HepG2 (cell line): ENCODE measurements around the gene HAPLN3. TPM values are rescaled to one million over a fixed set of nuclear protein-coding genes. Genes with fewer than 3 reads are reported as not detected.

Source experiments
- ATAC-seq: fragments of 200-7000 bp; cut with Tn5 transposase; 3 replicates; pipeline ENCODE4 v1.9.1; 2020; ENCODE audit warnings: mild to moderate bottlenecking, moderate library complexity
- BruUV-seq: library from RNA; stranded (reverse); fragments of 400-500 nt; replicated peaks from 2 replicates; lab custom pipeline; 2021; lab: Mats Ljungman, UMichigan
- CTCF ChIA-PET: fragments of 300-600 bp; formaldehyde crosslinking; extraction: SDS; loops from one replicate; lab custom pipeline; 2021; ENCODE audit warnings: low total read pairs, inconsistent platforms, low intra/inter-chr PET ratio; lab: Yijun Ruan, JAX
- POLR2A ChIA-PET: fragments of 350-600 bp; sonication (Branson Sonifier 250); formaldehyde crosslinking; loops from one replicate; lab custom pipeline; 2020; ENCODE audit warnings: antibody characterized with exemption, inconsistent platforms; lab: Yijun Ruan, JAX
- DNase-seq: peaks from one replicate; pipeline ENCODE4 v3.0.0-alpha.2; 2015; ENCODE audit warnings: low spot score
- FAIRE-seq: peaks from 3 replicates; lab custom pipeline; 2011; peaks lifted over from hg19 to GRCh38; lab: Jason Lieb, UNC
- H2AFZ ChIP-seq: one replicate; pipeline ENCODE4 v1.6.1; 2011; ENCODE audit warnings: low read length, inconsistent platforms
- H3K27ac ChIP-seq: fragments of 300-600 bp; 3 replicates; pipeline ENCODE4 v1.8.0; 2011; ENCODE audit warnings: mixed run types, mild to moderate bottlenecking, mixed read lengths, low read length, inconsistent platforms; ENCODE audit not compliant: insufficient read depth; ENCODE audit errors: extremely low read length
- H3K27me3 ChIP-seq, 2 experiments: fragments of 200-600 bp in 1 of 2; 2 replicates in 1 of 2; 3 replicates in 1 of 2; pipeline versions ENCODE4 v1.6.0 to v1.8.0; 2011; ENCODE audit warnings: low read length in 2 of 2, mild to moderate bottlenecking in 2 of 2, moderate library complexity in 2 of 2, inconsistent platforms in 1 of 2; ENCODE audit not compliant: insufficient read depth in 2 of 2, control insufficient read depth in 1 of 2
- H3K36me3 ChIP-seq, 2 experiments: fragments of 200-600 bp in 1 of 2; replicated peaks in 1 of 2; 2 replicates in 1 of 2; 3 replicates in 1 of 2; pipeline versions ENCODE4 v1.5.1 to v1.8.0; 2011; ENCODE audit warnings: low read length in 2 of 2, inconsistent platforms in 1 of 2; ENCODE audit not compliant: insufficient read depth in 2 of 2, control insufficient read depth in 1 of 2
- H3K4me1 ChIP-seq: 2 replicates; pipeline ENCODE4 v1.5.1; 2012; ENCODE audit warnings: low read length, inconsistent platforms; ENCODE audit not compliant: insufficient read depth
- H3K4me2 ChIP-seq: 2 replicates; pipeline ENCODE4 v1.6.0; 2011; ENCODE audit warnings: low read depth, low read length, inconsistent platforms
- H3K4me3 ChIP-seq, 3 experiments: fragments of 200-600 bp in 1 of 3; sonication (generic), shearing (Covaris generic) in 1 of 3; replicated peaks in 1 of 3; 2 replicates each; pipeline ENCODE4 v1.5.1; 2011 to 2016; ENCODE audit warnings: low read length in 3 of 3, inconsistent platforms in 2 of 3, low read depth in 2 of 3, mild to moderate bottlenecking in 2 of 3, control low read depth in 1 of 3, mixed read lengths in 1 of 3; ENCODE audit not compliant: insufficient read depth in 1 of 3
- H3K79me2 ChIP-seq: one replicate; pipeline ENCODE4 v1.6.1; 2011; ENCODE audit warnings: low read length, inconsistent platforms; ENCODE audit not compliant: insufficient read depth
- H3K9ac ChIP-seq: 2 replicates; pipeline ENCODE4 v1.6.0; 2011; ENCODE audit warnings: mild to moderate bottlenecking, low read depth, low read length, inconsistent platforms; ENCODE audit not compliant: insufficient read depth
- H3K9me3 ChIP-seq: 2 replicates; pipeline ENCODE4 v1.5.1; 2012; ENCODE audit warnings: mild to moderate bottlenecking, low read length
- H4K20me1 ChIP-seq: 2 replicates; pipeline ENCODE4 v1.6.0; 2011; ENCODE audit warnings: inconsistent platforms, mild to moderate bottlenecking, low read length, moderate library complexity; ENCODE audit not compliant: insufficient read depth
- FOXA1 ChIP-seq, 2 experiments: fragments of 450-650 bp in 1 of 2; sonication (generic) in 1 of 2; formaldehyde crosslinking in 1 of 2; IDR thresholded peaks; 2 replicates each; pipeline versions ENCODE4 v1.4.0 to v1.6.1; 2016 to 2020; ENCODE audit warnings: missing genetic modification reagents in 1 of 2
- JDP2 ChIP-seq: sonication (generic); formaldehyde crosslinking; IDR thresholded peaks from 2 replicates; pipeline ENCODE4 v1.8.1; 2022; ENCODE audit warnings: missing genetic modification reagents, borderline replicate concordance
- KMT2B ChIP-seq: IDR thresholded peaks from 2 replicates; pipeline ENCODE4 v1.6.1; 2016; ENCODE audit warnings: missing genetic modification reagents, missing compliant biosample characterization
- SNAPC2 ChIP-seq: sonication (generic); formaldehyde crosslinking; IDR thresholded peaks from 2 replicates; pipeline ENCODE4 v1.8.1; 2022; ENCODE audit warnings: mild to moderate bottlenecking, missing genetic modification reagents
- THYN1 ChIP-seq: sonication (generic); formaldehyde crosslinking; IDR thresholded peaks from 2 replicates; pipeline ENCODE4 v1.8.1; 2023; ENCODE audit warnings: low read depth, mild to moderate bottlenecking, moderate library complexity, missing genetic modification reagents, borderline replicate concordance
- ZBTB21 ChIP-seq: sonication (generic); formaldehyde crosslinking; IDR thresholded peaks from 2 replicates; pipeline ENCODE4 v1.4.0; 2020; ENCODE audit warnings: missing genetic modification reagents
- ZKSCAN8 ChIP-seq: IDR thresholded peaks from 2 replicates; pipeline ENCODE4 v1.6.1; 2016; ENCODE audit warnings: borderline replicate concordance, missing genetic modification reagents, missing compliant biosample characterization
- ZNF326 ChIP-seq: sonication (generic); formaldehyde crosslinking; IDR thresholded peaks from 2 replicates; pipeline ENCODE4 v1.4.0; 2020; ENCODE audit warnings: missing genetic modification reagents, borderline replicate concordance
- ZNF333 ChIP-seq: sonication (generic); formaldehyde crosslinking; IDR thresholded peaks from 2 replicates; pipeline ENCODE4 v1.4.0; 2020; ENCODE audit warnings: mild to moderate bottlenecking, missing genetic modification reagents, borderline replicate concordance
- WGBS: methylation state at CpG from one replicate; pipeline ENCODE4 v1.1.6; 2017; ENCODE audit warnings: low lambda C conversion rate; 5-methylcytosine and 5-hydroxymethylcytosine counted together
- in situ Hi-C: cut with HindIII; loops from 2 replicates; pipeline ENCODE4 v1.10.0; 2017; ENCODE audit warnings: low pct_unique_long_range_greater_than_20kb; ENCODE audit not compliant: extremely low pct_ligation_motif_present
- intact Hi-C: fragments of 100-400 bp; cut with micrococcal nuclease; formaldehyde crosslinking; loops from one replicate; pipeline ENCODE4 v1.10.0; 2022; ENCODE audit not compliant: unreplicated experiment
- polyA plus RNA-seq, 8 experiments: library from polyadenylated mRNA; depleted of rRNA in 3 of 8; stranded (reverse) in 7 of 8; unstranded in 1 of 8; fragments of >200 nt; fragmentation: Illumina TruSeq in 4 of 8; extraction: Trizol in 4 of 8; gene quantifications; 2 replicates each; pipeline versions ENCODE4 v1.2.1 to v1.2.3, GENCODE V29; 2011 to 2016; ENCODE audit warnings: low read depth in 4 of 8, missing spikeins in 1 of 8, mixed read lengths in 1 of 8; ENCODE audit not compliant: insufficient read depth in 1 of 8
- total RNA-seq, 5 experiments: library from RNA; depleted of rRNA; stranded (reverse); fragments of >200 nt; fragmentation: Illumina TruSeq; extraction: Trizol; gene quantifications; 2 replicates each; pipeline ENCODE4 v1.2.3, GENCODE V29; 2016; ENCODE audit warnings: low read depth in 1 of 5
- TF ChIP-seq, protein P1 (sequence below): sonication (generic); formaldehyde crosslinking; IDR thresholded peaks from 2 replicates; pipeline ENCODE4 v1.8.0; 2022; ENCODE audit warnings: mild to moderate bottlenecking, missing genetic modification reagents; ENCODE audit not compliant: insufficient replicate concordance
- TF ChIP-seq, protein P2 (sequence below): sonication (generic); formaldehyde crosslinking; IDR thresholded peaks from 2 replicates; pipeline ENCODE4 v1.4.0; 2020; ENCODE audit warnings: mild to moderate bottlenecking, missing genetic modification reagents, borderline replicate concordance
- TF ChIP-seq, protein P3 (sequence below): sonication (generic); formaldehyde crosslinking; conservative IDR thresholded peaks from 2 replicates; pipeline ENCODE4 v1.8.0; 2022; ENCODE audit warnings: mild to moderate bottlenecking, moderate library complexity, missing genetic modification reagents
- TF ChIP-seq, protein P4 (sequence below), 2 experiments: fragments of 450-650 bp in 1 of 2; sonication (generic) in 1 of 2; formaldehyde crosslinking; IDR thresholded peaks; 2 replicates each; pipeline versions ENCODE4 v1.5.0 to v1.8.0; 2020 to 2022; ENCODE audit warnings: mild to moderate bottlenecking in 1 of 2, missing genetic modification reagents in 1 of 2

Gene HAPLN3
- total and polyA plus RNA-seq, 2 of the 13 experiments (the other 11 are each of a cell fraction or from before 2014, with no cell fraction given) = 0.09 TPM; not detected in 1

DNA sequence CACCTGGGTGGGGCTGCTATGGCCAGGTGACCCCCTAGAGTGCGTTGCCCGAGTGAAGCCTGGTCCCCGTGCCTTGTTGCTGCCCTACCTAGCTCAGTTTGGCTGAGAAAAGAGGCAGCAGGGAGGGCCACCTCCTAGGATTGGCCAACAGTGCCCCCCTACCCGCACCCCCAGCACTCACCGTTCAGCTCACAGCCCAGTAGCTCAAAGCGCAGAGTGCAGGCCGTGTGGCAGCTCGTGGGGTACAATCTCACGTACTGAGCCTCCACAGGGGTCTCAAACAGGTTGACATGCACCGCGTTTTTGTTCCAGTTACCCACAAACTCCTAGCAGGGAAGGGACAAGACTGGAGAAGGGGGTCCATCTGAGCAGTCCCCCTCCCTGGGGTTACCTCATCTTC lies 10.2 kb upstream of the HAPLN3 start:
- no peaks in the 10 kb centered on the region for H3K79me2 ChIP-seq
- intact Hi-C loops = no loop called here
- TF ChIP-seq ZBTB21 (no peak), THYN1 (no peak), ZNF333 (CRISPR knock-in tag) (no peak), SNAPC2 (no peak), ZNF326 (CRISPR knock-in tag) (no peak), JDP2 (CRISPR knock-in tag) (no peak), FOXA1 (IDR thresholded peaks at IDR 0.05) (no peak), FOXA1 (CRISPR knock-in tag; IDR thresholded peaks at IDR 0.05) (no peak), ZKSCAN8 (CRISPR knock-in tag) (no peak), KMT2B (CRISPR knock-in tag) (no peak)
- TF ChIP-seq, protein P1, sequence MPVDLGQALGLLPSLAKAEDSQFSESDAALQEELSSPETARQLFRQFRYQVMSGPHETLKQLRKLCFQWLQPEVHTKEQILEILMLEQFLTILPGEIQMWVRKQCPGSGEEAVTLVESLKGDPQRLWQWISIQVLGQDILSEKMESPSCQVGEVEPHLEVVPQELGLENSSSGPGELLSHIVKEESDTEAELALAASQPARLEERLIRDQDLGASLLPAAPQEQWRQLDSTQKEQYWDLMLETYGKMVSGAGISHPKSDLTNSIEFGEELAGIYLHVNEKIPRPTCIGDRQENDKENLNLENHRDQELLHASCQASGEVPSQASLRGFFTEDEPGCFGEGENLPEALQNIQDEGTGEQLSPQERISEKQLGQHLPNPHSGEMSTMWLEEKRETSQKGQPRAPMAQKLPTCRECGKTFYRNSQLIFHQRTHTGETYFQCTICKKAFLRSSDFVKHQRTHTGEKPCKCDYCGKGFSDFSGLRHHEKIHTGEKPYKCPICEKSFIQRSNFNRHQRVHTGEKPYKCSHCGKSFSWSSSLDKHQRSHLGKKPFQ (CRISPR knock-in tag) = no peak
- TF ChIP-seq, protein P2, sequence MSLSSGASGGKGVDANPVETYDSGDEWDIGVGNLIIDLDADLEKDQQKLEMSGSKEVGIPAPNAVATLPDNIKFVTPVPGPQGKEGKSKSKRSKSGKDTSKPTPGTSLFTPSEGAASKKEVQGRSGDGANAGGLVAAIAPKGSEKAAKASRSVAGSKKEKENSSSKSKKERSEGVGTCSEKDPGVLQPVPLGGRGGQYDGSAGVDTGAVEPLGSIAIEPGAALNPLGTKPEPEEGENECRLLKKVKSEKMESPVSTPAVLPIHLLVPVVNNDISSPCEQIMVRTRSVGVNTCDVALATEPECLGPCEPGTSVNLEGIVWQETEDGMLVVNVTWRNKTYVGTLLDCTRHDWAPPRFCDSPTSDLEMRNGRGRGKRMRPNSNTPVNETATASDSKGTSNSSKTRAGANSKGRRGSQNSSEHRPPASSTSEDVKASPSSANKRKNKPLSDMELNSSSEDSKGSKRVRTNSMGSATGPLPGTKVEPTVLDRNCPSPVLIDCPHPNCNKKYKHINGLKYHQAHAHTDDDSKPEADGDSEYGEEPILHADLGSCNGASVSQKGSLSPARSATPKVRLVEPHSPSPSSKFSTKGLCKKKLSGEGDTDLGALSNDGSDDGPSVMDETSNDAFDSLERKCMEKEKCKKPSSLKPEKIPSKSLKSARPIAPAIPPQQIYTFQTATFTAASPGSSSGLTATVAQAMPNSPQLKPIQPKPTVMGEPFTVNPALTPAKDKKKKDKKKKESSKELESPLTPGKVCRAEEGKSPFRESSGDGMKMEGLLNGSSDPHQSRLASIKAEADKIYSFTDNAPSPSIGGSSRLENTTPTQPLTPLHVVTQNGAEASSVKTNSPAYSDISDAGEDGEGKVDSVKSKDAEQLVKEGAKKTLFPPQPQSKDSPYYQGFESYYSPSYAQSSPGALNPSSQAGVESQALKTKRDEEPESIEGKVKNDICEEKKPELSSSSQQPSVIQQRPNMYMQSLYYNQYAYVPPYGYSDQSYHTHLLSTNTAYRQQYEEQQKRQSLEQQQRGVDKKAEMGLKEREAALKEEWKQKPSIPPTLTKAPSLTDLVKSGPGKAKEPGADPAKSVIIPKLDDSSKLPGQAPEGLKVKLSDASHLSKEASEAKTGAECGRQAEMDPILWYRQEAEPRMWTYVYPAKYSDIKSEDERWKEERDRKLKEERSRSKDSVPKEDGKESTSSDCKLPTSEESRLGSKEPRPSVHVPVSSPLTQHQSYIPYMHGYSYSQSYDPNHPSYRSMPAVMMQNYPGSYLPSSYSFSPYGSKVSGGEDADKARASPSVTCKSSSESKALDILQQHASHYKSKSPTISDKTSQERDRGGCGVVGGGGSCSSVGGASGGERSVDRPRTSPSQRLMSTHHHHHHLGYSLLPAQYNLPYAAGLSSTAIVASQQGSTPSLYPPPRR (CRISPR knock-in tag) = no peak
- TF ChIP-seq, protein P3, sequence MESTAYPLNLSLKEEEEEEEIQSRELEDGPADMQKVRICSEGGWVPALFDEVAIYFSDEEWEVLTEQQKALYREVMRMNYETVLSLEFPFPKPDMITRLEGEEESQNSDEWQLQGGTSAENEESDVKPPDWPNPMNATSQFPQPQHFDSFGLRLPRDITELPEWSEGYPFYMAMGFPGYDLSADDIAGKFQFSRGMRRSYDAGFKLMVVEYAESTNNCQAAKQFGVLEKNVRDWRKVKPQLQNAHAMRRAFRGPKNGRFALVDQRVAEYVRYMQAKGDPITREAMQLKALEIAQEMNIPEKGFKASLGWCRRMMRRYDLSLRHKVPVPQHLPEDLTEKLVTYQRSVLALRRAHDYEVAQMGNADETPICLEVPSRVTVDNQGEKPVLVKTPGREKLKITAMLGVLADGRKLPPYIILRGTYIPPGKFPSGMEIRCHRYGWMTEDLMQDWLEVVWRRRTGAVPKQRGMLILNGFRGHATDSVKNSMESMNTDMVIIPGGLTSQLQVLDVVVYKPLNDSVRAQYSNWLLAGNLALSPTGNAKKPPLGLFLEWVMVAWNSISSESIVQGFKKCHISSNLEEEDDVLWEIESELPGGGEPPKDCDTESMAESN = no peak
- TF ChIP-seq, protein P4, sequence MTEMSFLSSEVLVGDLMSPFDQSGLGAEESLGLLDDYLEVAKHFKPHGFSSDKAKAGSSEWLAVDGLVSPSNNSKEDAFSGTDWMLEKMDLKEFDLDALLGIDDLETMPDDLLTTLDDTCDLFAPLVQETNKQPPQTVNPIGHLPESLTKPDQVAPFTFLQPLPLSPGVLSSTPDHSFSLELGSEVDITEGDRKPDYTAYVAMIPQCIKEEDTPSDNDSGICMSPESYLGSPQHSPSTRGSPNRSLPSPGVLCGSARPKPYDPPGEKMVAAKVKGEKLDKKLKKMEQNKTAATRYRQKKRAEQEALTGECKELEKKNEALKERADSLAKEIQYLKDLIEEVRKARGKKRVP (CRISPR knock-in tag; IDR thresholded peaks at IDR 0.05) = no peak

More for the DNA sequence above, 10.2 kb upstream of the HAPLN3 start:
- H3K4me1 ChIP-seq = peaks cover 10% of the 10 kb centered on the region
- H3K27me3 ChIP-seq = no peaks in the 10 kb centered on the region
- no peak for ATAC-seq
- no peak for FAIRE-seq
- DNase-seq = no peak
- H2AFZ ChIP-seq = no peak overlapping the region
- BruUV-seq = no TSS peak
- H3K4me2 ChIP-seq = no peak overlapping the region
- in situ Hi-C loops = loop anchor here (10.0 kb wide), 1 partner anchor 269 kb away; no protein-coding TSS in a partner anchor
- H3K36me3 ChIP-seq = no peaks in the 10 kb centered on the region
- POLR2A ChIA-PET = no interaction called here
- no peak overlapping the region for H3K9ac ChIP-seq
- 0 out of 2 replicates have a peak, but pooled peaks cover 3% of the 10 kb centered on the region for H4K20me1 ChIP-seq
- no peak overlapping the region for H3K27ac ChIP-seq
- no peak overlapping the region for H3K4me3 ChIP-seq
- 64% methylated on average over 11 of the region's 11 CpGs for WGBS
- no peaks in the 10 kb centered on the region for H3K9me3 ChIP-seq
- CTCF ChIA-PET = interaction anchor here (1.5 to 2.2 kb wide), 4 partner anchors 11 to 273 kb away, joined by 4 to 25 read pairs (median 7); no protein-coding TSS in a partner anchor
